ENCODE data around the gene OSR1. TPM values are rescaled to one million over a fixed set of nuclear protein-coding genes. Genes with fewer than 3 reads are reported as not detected.

OSR1 gene
- total RNA-seq, 1 donor from 2014 or later: 1.3 TPM

- peak; percentile 18 for FAIRE-seq
- no peaks in the 10 kb centered on the region for H3K27me3 ChIP-seq (ENCODE audit: control insufficient read depth, insufficient read depth, low read length)
- H3K36me3 ChIP-seq (ENCODE audit: control insufficient read depth, insufficient read depth, low read length): no peaks in the 10 kb centered on the region
- no peak overlapping the region for H3K4me3 ChIP-seq (ENCODE audit: low read depth, low read length)
- TF ChIP-seq CTCF (IDR thresholded peaks at IDR 0.05; ENCODE audit: insufficient read depth, low read length, severe bottlenecking): no peak
- no peak for DNase-seq (ENCODE audit: low read depth)
These were observed 19.3 kb upstream of the OSR1 start for GRCh38 chr2:19377717-19378116.

DNA sequence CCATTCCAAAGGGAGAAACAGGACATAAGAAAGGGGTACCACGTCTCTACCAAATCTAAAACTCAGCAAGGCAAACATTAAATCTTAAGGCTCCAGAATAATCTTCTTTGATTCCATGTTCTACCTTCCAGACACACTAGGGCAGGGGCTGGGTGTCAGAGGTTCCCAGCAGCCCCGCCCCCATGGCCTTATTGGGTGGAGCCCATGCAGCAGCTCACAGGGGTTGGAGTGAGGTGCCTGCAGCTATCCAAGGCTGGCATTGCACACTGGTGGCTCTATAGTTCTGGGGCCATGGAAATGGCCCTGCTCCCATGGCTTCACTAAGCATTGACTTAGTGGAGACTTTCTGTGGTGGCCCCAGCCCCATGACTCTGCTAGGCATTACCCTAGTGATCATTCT, 14.9 kb upstream of the OSR1 start:
- DNase-seq (ENCODE audit: low read depth) (no peak), FAIRE-seq (no peak)
- H3K4me3 ChIP-seq (ENCODE audit: low read depth, low read length): no peak overlapping the region
- TF ChIP-seq CTCF (IDR thresholded peaks at IDR 0.05; ENCODE audit: insufficient read depth, low read length, severe bottlenecking): no peak
- H3K27me3 ChIP-seq (ENCODE audit: control insufficient read depth, insufficient read depth, low read length): no peaks in the 10 kb centered on the region
- H3K36me3 ChIP-seq (ENCODE audit: control insufficient read depth, insufficient read depth, low read length): no peaks in the 10 kb centered on the region

DNA sequence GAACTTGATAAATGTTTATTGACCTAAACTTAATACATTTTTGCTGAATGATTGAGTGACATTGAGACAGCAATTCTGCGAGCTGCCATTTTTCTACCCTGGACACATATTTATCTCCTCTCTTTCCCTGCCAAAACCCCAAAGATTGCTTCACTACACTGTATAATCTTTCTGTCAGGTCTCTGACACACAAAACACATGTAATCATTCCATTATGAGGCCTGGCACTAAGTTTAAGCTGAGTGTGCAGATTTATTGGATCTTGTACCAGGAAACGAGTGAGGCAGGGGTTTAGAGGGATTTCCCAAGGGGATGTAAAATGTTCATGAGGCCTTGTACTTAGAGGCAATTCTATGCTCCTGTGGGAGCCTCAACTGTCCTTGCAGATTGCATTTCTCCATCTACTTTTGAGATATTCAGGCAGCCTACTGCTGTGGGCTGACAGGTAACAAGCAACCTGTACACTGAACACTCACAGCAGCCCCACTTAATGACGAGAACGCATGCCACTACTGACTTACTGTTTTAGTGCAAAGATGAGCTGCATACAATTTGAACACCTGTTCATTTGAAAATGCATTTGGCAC, 13.7 kb upstream of the OSR1 start:
- no peak for FAIRE-seq
- no peak for DNase-seq (ENCODE audit: low read depth)
- Histone ChIP-seq H3K4me3 (ENCODE audit: low read depth, low read length) (no peak overlapping the region), H3K27me3 (ENCODE audit: control insufficient read depth, insufficient read depth, low read length) (no peaks in the 10 kb centered on the region), H3K36me3 (ENCODE audit: control insufficient read depth, insufficient read depth, low read length) (no peaks in the 10 kb centered on the region)
- TF ChIP-seq CTCF (IDR thresholded peaks at IDR 0.05; ENCODE audit: insufficient read depth, low read length, severe bottlenecking): no peak

GRCh38 chr2:19369341-19369955, 11.0 kb upstream of the OSR1 start:
- Histone ChIP-seq H3K4me3 (ENCODE audit: low read depth, low read length) (no peak overlapping the region), H3K27me3 (ENCODE audit: control insufficient read depth, insufficient read depth, low read length) (no peaks in the 10 kb centered on the region), H3K36me3 (ENCODE audit: control insufficient read depth, insufficient read depth, low read length) (no peaks in the 10 kb centered on the region)
- TF ChIP-seq CTCF (IDR thresholded peaks at IDR 0.05; ENCODE audit: insufficient read depth, low read length, severe bottlenecking): peak; percentile 74
- DNase-seq (ENCODE audit: low read depth) (peak; percentile 50), FAIRE-seq (no peak)

GRCh38 chr2:19368760-19369159, 10.3 kb upstream of the OSR1 start:
- no peak for DNase-seq (ENCODE audit: low read depth)
- no peaks in the 10 kb centered on the region for H3K27me3 ChIP-seq (ENCODE audit: control insufficient read depth, insufficient read depth, low read length)
- peak; percentile 76 for FAIRE-seq
- no peak overlapping the region for H3K4me3 ChIP-seq (ENCODE audit: low read depth, low read length)
- TF ChIP-seq CTCF (IDR thresholded peaks at IDR 0.05; ENCODE audit: insufficient read depth, low read length, severe bottlenecking): no peak
- H3K36me3 ChIP-seq (ENCODE audit: control insufficient read depth, insufficient read depth, low read length): no peaks in the 10 kb centered on the region

- FAIRE-seq (no peak), DNase-seq (ENCODE audit: low read depth) (no peak)
- H3K36me3 ChIP-seq (ENCODE audit: control insufficient read depth, insufficient read depth, low read length): no peaks in the 10 kb centered on the region
- TF ChIP-seq CTCF (IDR thresholded peaks at IDR 0.05; ENCODE audit: insufficient read depth, low read length, severe bottlenecking): no peak
- H3K4me3 ChIP-seq (ENCODE audit: low read depth, low read length): no peak overlapping the region
- H3K27me3 ChIP-seq (ENCODE audit: control insufficient read depth, insufficient read depth, low read length): no peaks in the 10 kb centered on the region
These were observed 8.9 kb upstream of the OSR1 start for GRCh38 chr2:19367326-19367725.

Measured in bronchial epithelial cell (primary cell).